Activated T-helper 2 cell treated with anti-CD3 and anti-CD28 coated beads, Interferon-gamma antibody, Interleukin-2, Interleukin-4, amounts not matched to agents 10 μg/mL and 5 μg/mL and 100 μg/mL, durations not matched to agents 14 hours and 24 hours and 36 hours (primary cell): ENCODE results near the gene PSMD2. TPM values are rescaled to one million over a fixed set of nuclear protein-coding genes. Genes with fewer than 3 reads are reported as not detected.

Experiments
- DNase-seq: peaks from one replicate; pipeline ENCODE4 v3.0.0; 2021; ENCODE audit warnings: low spot score
- H3K27ac Mint-ChIP-seq: one replicate; pipeline ENCODE4 v1.8.0; 2021; ENCODE audit warnings: mixed read lengths
- H3K27me3 Mint-ChIP-seq: one replicate; pipeline ENCODE4 v1.8.0; 2021; ENCODE audit warnings: low read depth, mixed read lengths
- H3K36me3 Mint-ChIP-seq: one replicate; pipeline ENCODE4 v1.8.0; 2021; ENCODE audit warnings: low read depth, mixed read lengths
- H3K4me1 Mint-ChIP-seq: one replicate; pipeline ENCODE4 v1.8.0; 2021; ENCODE audit warnings: low read depth, mixed read lengths
- H3K4me3 Mint-ChIP-seq: one replicate; pipeline ENCODE4 v1.8.0; 2021; ENCODE audit warnings: low read depth, mild to moderate bottlenecking, moderate library complexity, mixed read lengths
- H3K9me3 Mint-ChIP-seq: one replicate; pipeline ENCODE4 v1.8.0; 2021; ENCODE audit warnings: mixed read lengths
- intact Hi-C: fragments of 100-400 bp; cut with micrococcal nuclease; formaldehyde crosslinking; loops from one replicate; pipeline ENCODE4 v1.15.1; 2023
- total RNA-seq: library from RNA; stranded (reverse); gene quantifications from 2 replicates; pipeline ENCODE4 v1.2.3, GENCODE V29; 2022

The PSMD2 gene
- total RNA-seq, 1 donor from 2014 or later = 275 TPM

GRCh38 chr3:184328516-184328915 lies 29.5 kb downstream of the PSMD2 start:
- no peaks in the 10 kb centered on the region for H3K9me3 Mint-ChIP-seq
- H3K36me3 Mint-ChIP-seq = peaks cover 97% of the 10 kb centered on the region
- H3K4me3 Mint-ChIP-seq = no peak overlapping the region
- intact Hi-C loops = no loop called here
- no peaks in the 10 kb centered on the region for H3K27me3 Mint-ChIP-seq
- no peak for DNase-seq
- H3K27ac Mint-ChIP-seq = no peak overlapping the region
- peaks cover 31% of the 10 kb centered on the region for H3K4me1 Mint-ChIP-seq

GRCh38 chr3:184332370-184333090 lies 33.5 kb downstream of the PSMD2 start:
- Mint-ChIP-seq H3K4me3 (no peak overlapping the region), H3K9me3 (no peaks in the 10 kb centered on the region), H3K36me3 (peaks cover 74% of the 10 kb centered on the region), H3K27ac (peak overlapping the region; percentile 95), H3K4me1 (peaks cover 49% of the 10 kb centered on the region), H3K27me3 (no peaks in the 10 kb centered on the region)
- intact Hi-C loops = no loop called here
- no peak for DNase-seq

- peaks cover 54% of the 10 kb centered on the region for H3K4me1 Mint-ChIP-seq
- H3K36me3 Mint-ChIP-seq = peaks cover 69% of the 10 kb centered on the region
- peak overlapping the region; percentile 95 for H3K27ac Mint-ChIP-seq
- DNase-seq = no peak
- no peaks in the 10 kb centered on the region for H3K9me3 Mint-ChIP-seq
- H3K27me3 Mint-ChIP-seq = no peaks in the 10 kb centered on the region
- no peak overlapping the region for H3K4me3 Mint-ChIP-seq
- intact Hi-C loops = no loop called here
These were observed 34.1 kb downstream of the PSMD2 start for GRCh38 chr3:184333190-184333589.

- Mint-ChIP-seq H3K9me3 (no peaks in the 10 kb centered on the region), H3K27me3 (no peaks in the 10 kb centered on the region), H3K27ac (peak overlapping the region; percentile 95), H3K4me1 (peaks cover 53% of the 10 kb centered on the region), H3K36me3 (peaks cover 64% of the 10 kb centered on the region), H3K4me3 (peak overlapping the region; percentile 17)
- no peak for DNase-seq
- intact Hi-C loops = loop anchor here (1.0 to 2.0 kb wide), 3 partner anchors 19 to 35 kb away; partner anchors contain the start of genes EIF4G1 and PSMD2
These were observed 34.7 kb downstream of the PSMD2 start for GRCh38 chr3:184333700-184334099.

- Mint-ChIP-seq H3K9me3 (no peaks in the 10 kb centered on the region), H3K36me3 (peaks cover 55% of the 10 kb centered on the region), H3K27me3 (no peaks in the 10 kb centered on the region), H3K27ac (peak overlapping the region; percentile 95), H3K4me3 (peak overlapping the region; percentile 65), H3K4me1 (peaks cover 50% of the 10 kb centered on the region)
- intact Hi-C loops = loop anchor here (1.0 to 2.0 kb wide), 3 partner anchors 20 to 36 kb away; partner anchors contain the start of genes EIF4G1 and PSMD2
- peak; percentile 42 for DNase-seq
These were observed 35.6 kb downstream of the PSMD2 start for GRCh38 chr3:184334470-184335158.

GRCh38 chr3:184335291-184335660 lies 36.2 kb downstream of the PSMD2 start:
- Mint-ChIP-seq H3K27me3 (no peaks in the 10 kb centered on the region), H3K27ac (peak overlapping the region; percentile 86), H3K36me3 (peaks cover 50% of the 10 kb centered on the region), H3K4me1 (peaks cover 50% of the 10 kb centered on the region), H3K4me3 (peak overlapping the region; percentile 64), H3K9me3 (no peaks in the 10 kb centered on the region)
- DNase-seq = no peak
- intact Hi-C loops = loop anchor here (2.0 kb wide), 2 partner anchors 20 to 36 kb away; partner anchors contain the start of genes EIF4G1 and PSMD2

GRCh38 chr3:184335661-184336546 lies 36.9 kb downstream of the PSMD2 start:
- Mint-ChIP-seq H3K27ac (peak overlapping the region; percentile 87), H3K4me1 (peaks cover 54% of the 10 kb centered on the region), H3K36me3 (peaks cover 45% of the 10 kb centered on the region), H3K4me3 (peak overlapping the region; percentile 88), H3K27me3 (no peaks in the 10 kb centered on the region), H3K9me3 (no peaks in the 10 kb centered on the region)
- intact Hi-C loops = loop anchor here (2.0 kb wide), 2 partner anchors 21 to 37 kb away; partner anchors contain the start of genes EIF4G1 and PSMD2
- peak; percentile 81 for DNase-seq

GRCh38 chr3:184336547-184337398 lies 37.7 kb downstream of the PSMD2 start:
- H3K36me3 Mint-ChIP-seq = peaks cover 36% of the 10 kb centered on the region
- no peaks in the 10 kb centered on the region for H3K9me3 Mint-ChIP-seq
- intact Hi-C loops = no loop called here
- H3K4me1 Mint-ChIP-seq = peaks cover 54% of the 10 kb centered on the region
- no peaks in the 10 kb centered on the region for H3K27me3 Mint-ChIP-seq
- H3K4me3 Mint-ChIP-seq = peak overlapping the region; percentile 88
- DNase-seq = no peak
- H3K27ac Mint-ChIP-seq = peak overlapping the region; percentile 87

GRCh38 chr3:184337399-184337714 lies 38.3 kb downstream of the PSMD2 start, which contains the start of gene FAM131A:
TSS of gene FAM131A (plus strand) at chr3:184337600. CDS start at chr3:184337631, 31 bp downstream.
- H3K4me3 Mint-ChIP-seq = peak within 1 kb of the TSS; percentile 88
- H3K27ac Mint-ChIP-seq = peak within 1 kb of the TSS; percentile 87
- H3K36me3 Mint-ChIP-seq = peaks cover 30% of the 10 kb centered on the region
- peaks cover 51% of the 10 kb centered on the region for H3K4me1 Mint-ChIP-seq
- no peaks in the 10 kb centered on the region for H3K27me3 Mint-ChIP-seq
- intact Hi-C loops = no loop called here
- no peak for DNase-seq
- H3K9me3 Mint-ChIP-seq = no peaks in the 10 kb centered on the region

- Mint-ChIP-seq H3K9me3 (no peaks in the 10 kb centered on the region), H3K4me1 (peaks cover 45% of the 10 kb centered on the region), H3K27me3 (no peaks in the 10 kb centered on the region), H3K36me3 (peaks cover 24% of the 10 kb centered on the region), H3K27ac (peak overlapping the region; percentile 21), H3K4me3 (peak overlapping the region; percentile 9)
- intact Hi-C loops = no loop called here
- no peak for DNase-seq
These were observed 38.9 kb downstream of the PSMD2 start for GRCh38 chr3:184337981-184338380.

- H3K4me3 Mint-ChIP-seq = peak overlapping the region; percentile 9
These were observed 39.5 kb downstream of the PSMD2 start for GRCh38 chr3:184338511-184338945.

GRCh38 chr3:184339001-184339400 lies 40.0 kb downstream of the PSMD2 start:
- Mint-ChIP-seq H3K9me3 (no peaks in the 10 kb centered on the region), H3K27me3 (no peaks in the 10 kb centered on the region), H3K4me3 (no peak overlapping the region), H3K36me3 (peaks cover 14% of the 10 kb centered on the region), H3K4me1 (peaks cover 34% of the 10 kb centered on the region), H3K27ac (peak overlapping the region; percentile 2)
- intact Hi-C loops = no loop called here
- no peak for DNase-seq

More at GRCh38 chr3:184338511-184338945, 39.5 kb downstream of the PSMD2 start:
- intact Hi-C loops = no loop called here
- no peaks in the 10 kb centered on the region for H3K9me3 Mint-ChIP-seq
- no peak for DNase-seq
- peaks cover 39% of the 10 kb centered on the region for H3K4me1 Mint-ChIP-seq
- H3K27ac Mint-ChIP-seq = no peak overlapping the region
- peaks cover 19% of the 10 kb centered on the region for H3K36me3 Mint-ChIP-seq
- no peaks in the 10 kb centered on the region for H3K27me3 Mint-ChIP-seq
